HG03469 (cell line): ENCODE results near the gene KLF15.

Experiments
- ATAC-seq: cut with Tn5 transposase; IDR thresholded peaks from one replicate; pipeline ENCODE4 v1.9.1; 2021; ENCODE audit warnings: mild to moderate bottlenecking, moderate library complexity, moderate number of reproducible peaks; ENCODE audit not compliant: unreplicated experiment

Gene KLF15

GRCh38 chr3:126307591-126308393 is 49.4 kb downstream of the KLF15 start:
- no peak for ATAC-seq

DNA sequence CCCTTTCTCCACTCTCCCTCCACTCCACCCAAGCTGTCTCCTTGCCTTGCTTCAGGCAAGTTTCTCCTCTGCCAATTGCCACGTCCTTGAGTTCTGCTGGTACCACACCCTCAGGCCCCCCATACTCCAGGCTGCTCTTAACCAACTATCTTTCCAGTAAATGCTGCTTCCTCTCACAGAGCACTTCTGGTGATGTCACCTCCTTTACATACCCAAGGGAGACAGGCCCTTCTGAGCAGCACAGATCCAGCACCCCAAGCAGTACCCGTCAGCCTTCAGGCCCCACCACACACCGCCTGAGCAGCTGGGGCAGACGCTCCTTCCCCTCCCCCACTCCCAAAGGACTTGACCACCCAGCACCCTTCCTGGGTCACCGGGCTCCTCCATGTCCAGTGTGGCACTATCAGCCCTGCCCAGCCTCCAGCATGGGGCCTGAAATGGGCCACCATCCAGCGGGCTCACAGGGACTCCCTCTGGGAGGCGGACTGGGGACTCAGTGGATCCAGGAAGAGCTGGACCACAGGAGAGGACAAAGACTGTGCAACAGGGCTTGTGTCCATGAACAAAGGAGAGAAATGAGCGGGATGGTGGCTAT is 50.2 kb downstream of the KLF15 start:
- ATAC-seq, result no peak

- ATAC-seq, result no peak
Measured at GRCh38 chr3:126306397-126306796, 50.8 kb downstream of the KLF15 start.

GRCh38 chr3:126305427-126305826 is 51.8 kb downstream of the KLF15 start:
- no peak for ATAC-seq

DNA sequence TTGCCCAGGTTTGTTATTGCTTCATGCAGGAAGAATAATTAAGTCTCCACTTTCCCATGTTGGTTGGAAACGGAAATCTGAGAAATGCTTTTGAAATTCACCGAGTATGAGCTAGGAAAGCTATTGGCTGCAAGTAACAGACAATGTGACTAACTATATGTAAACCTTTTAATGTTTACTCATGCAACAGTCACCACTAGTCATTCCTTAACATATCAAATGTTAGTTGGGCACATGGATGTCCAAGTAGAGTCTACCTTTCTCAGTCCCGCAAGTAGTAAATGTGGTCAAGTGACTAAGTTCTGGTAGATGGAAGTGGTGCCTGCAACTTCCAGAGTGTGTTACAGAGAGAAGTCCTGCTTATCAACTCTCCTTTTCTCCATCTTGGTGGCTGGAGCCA is 52.5 kb downstream of the KLF15 start:
- ATAC-seq, result no peak

DNA sequence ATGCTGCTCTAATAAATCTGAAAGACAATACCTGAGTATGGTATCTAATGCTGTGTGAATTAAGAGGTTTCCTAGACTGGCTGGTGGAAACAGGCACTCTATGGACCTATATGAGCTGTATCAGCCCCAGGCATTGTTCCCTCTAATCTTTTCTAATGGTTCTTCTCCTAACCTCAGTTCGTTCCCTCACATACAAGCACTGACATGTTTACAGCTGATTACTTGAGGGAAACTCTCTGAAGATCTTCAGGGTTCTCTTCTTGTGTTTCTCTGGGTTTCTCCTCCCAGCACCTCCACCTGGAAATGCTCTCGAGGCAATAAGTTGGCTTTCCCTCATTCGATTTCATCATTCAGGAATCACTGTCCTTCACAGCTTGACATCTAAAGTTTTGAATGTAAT is 52.9 kb downstream of the KLF15 start:
- no peak for ATAC-seq

- ATAC-seq, result no peak
Measured at GRCh38 chr3:126303272-126303671, 53.9 kb downstream of the KLF15 start.

- ATAC-seq, result no peak
Measured at GRCh38 chr3:126300761-126301481, 56.3 kb downstream of the KLF15 start.

- ATAC-seq, result no peak
Measured at GRCh38 chr3:126300001-126300760, 57.0 kb downstream of the KLF15 start.

DNA sequence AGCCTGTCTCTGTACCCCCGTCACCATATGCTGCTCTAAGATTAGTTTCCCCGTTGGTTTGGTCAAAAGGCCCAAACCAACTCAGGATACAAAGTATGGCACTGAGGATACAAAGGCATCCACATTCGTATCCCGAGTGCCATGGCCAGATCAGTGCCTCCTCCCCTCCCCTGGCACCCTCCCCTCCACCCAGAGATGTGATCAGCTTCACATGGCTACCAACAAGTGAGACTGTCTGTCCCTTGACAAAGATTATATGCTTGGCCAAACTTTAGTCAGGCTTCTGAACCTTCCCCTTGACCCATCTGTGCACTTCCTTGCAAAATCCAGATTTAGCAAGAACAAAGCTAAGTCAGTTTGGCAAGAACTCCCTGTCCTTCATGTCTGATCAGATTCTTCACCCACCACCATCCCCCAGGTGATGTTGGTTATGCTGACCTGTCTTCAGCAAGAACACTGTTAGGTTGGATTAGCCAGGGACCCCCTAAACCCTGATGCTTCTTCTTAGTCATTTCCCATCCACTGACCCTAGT is 61.7 kb downstream of the KLF15 start:
- no peak for ATAC-seq

GRCh38 chr3:126294211-126294808 is 62.9 kb downstream of the KLF15 start:
- no peak for ATAC-seq

DNA sequence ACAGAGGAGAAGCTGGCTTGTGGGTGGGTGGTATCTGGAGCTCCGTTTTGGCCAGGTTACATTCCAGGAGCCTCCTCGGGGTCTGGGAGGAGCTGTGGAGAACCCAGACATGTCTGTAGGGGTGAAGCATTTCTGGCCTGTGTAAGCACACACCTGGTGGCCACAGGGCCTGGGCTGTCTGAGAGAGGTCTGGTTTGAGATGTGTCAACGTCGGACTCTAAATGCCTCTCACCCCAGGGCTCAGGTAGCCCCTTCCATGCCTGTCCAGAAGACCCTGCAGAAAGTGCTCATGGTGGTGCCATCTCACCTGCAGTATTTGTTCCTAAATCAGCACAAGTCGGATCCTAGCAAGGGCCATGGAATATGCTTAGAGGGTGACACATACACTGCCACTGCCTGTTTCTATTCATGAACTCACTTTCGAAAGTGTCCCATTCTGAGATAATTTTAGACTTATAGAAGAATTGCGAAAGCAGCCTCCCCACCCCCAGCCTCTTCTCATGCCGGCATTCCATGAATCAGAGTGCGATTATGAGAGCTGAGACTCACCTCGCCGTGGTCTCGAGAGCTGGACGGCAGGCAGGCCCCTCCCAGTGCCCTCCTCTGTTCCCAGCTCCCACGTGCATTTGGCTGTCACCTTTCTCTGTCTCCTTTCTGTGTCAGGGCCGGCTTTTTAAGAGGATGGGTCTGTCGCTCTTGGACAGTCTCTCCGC is 63.7 kb downstream of the KLF15 start:
- no peak for ATAC-seq
